GM21360 (cell line): ENCODE data around the gene ETFA.
A peak's percentile ranks its signal among the peaks of the same experiment; 100 is the strongest.

Experiments used
- ATAC-seq: cut with Tn5 transposase; IDR thresholded peaks from one replicate; pipeline ENCODE4 v1.9.1; 2021; ENCODE audit warnings: mild to moderate bottlenecking, moderate library complexity; ENCODE audit not compliant: unreplicated experiment

The ETFA gene

DNA sequence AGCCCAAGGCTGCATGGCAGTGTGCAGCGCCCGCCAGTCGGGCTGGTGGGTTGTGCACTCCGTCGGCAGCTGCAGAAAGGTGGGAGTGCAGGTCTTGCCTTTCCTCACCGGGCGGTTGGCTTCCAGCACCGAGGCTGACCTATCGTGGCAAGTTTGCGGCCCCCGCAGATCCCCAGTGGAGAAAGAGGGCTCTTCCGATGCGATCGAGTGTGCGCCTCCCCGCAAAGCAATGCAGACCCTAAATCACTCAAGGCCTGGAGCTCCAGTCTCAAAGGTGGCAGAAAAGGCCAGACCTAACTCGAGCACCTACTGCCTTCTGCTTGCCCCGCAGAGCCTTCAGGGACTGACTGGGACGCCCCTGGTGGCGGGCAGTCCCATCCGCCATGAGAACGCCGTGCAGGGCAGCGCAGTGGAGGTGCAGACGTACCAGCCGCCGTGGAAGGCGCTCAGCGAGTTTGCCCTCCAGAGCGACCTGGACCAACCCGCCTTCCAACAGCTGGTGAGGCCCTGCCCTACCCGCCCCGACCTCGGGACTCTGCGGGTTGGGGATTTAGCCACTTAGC is 29.6 kb upstream of the ETFA start:
- no peak for ATAC-seq

DNA sequence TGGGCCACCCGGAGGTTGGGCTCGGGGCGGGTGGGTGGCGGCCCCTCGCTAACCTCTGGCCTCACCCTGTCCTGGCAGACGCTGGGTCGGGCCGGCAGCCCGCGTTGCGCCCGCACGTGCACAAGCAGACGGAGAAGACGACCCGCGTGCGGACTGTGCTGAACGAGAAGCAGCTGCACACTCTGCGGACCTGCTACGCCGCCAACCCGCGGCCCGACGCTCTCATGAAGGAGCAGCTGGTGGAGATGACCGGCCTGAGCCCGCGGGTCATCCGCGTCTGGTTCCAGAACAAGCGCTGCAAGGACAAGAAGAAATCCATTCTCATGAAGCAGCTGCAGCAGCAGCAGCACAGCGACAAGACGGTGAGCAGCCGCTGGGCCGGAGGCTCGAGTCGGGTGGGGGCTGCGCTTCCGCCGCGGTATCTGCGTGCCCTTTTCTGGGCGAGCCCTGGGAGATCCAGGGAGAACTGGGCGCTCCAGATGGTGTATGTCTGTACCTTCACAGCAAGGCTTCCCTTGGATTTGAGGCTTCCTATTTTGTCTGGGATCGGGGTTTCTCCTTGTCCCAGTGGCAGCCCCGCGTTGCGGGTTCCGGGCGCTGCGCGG is 29.0 kb upstream of the ETFA start:
- ATAC-seq = no peak

DNA sequence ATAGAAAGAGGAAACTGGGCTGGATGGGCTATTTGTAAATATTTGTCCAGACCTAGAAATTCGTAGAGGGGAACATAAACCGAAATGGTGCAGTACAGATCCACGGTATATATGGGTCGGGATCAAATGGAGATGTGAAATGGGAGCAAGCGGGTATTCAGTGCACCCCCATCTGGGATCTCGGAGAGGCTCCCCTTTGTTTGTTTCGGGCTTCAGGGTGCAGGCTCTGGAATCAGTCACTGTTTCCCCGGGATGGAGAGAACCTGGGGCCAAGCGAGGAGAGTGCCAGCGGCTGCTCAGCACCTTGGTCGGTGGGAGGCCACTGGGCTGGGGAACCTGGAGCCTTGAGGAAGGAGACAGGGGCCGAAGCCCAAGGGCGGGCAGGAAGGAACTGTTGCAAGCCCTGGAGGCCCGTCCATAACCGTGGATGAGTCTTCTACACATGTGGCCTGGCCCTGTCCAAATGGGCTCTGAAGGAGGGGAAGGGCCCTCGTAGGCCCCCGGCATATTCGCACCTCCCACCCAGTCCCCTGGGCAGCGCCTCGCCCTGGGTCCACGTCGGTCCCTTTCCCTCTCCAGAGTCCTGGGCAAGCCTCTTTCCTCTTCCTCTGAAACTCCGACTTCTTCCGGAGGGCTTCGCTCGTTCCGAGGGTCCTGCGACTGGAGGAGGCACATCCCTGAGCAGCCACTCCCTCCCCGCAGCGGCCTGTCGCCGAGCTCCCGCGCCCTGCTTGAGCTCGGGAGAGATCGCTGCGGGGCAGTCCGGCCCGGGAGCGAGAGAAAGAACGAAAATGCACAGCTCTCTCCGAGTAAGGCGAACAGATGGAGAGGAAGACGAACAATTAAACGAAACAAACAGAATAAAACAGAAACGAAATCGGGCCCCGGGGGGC is 28.3 kb upstream of the ETFA start:
- ATAC-seq = no peak

DNA sequence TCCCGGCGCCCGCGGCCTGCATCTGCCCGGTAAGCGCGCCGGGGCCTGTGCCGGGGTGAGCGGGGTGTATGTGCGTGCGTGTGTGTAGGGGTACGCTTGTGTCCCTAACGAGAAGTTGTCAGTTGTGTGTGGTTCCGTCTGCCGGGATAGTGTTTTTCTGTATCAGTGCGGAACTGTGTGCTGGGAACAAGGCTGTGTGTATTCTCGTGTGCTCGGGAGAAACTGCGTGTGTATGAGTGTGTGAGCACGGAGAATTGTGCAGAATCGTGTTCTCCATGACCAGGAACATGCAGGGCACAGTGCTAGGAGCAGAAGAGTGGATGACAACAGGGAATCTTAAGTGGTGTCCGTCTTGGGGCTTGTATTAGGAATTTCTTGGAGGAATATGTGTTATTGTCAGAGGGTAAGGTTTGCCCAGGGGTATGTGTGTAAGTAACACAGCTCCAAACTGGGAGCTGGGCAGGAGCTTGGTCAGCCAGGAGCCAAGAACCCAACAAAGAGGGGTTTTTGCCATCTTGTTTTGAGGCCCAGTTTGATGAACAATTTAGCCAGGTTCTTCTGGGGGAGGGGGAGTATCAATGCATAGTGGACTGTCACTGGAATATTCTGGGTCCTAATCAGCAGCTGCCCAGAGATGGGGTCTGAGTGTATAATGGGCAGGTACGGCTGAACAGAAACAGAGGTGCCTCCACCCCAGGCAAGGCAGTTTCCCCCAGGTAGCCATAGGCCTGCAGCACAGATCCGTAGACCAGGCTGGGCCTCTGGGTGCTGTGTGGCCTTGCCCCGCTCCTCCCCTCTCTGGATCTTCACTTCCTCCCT is 27.4 kb upstream of the ETFA start:
- no peak for ATAC-seq

DNA sequence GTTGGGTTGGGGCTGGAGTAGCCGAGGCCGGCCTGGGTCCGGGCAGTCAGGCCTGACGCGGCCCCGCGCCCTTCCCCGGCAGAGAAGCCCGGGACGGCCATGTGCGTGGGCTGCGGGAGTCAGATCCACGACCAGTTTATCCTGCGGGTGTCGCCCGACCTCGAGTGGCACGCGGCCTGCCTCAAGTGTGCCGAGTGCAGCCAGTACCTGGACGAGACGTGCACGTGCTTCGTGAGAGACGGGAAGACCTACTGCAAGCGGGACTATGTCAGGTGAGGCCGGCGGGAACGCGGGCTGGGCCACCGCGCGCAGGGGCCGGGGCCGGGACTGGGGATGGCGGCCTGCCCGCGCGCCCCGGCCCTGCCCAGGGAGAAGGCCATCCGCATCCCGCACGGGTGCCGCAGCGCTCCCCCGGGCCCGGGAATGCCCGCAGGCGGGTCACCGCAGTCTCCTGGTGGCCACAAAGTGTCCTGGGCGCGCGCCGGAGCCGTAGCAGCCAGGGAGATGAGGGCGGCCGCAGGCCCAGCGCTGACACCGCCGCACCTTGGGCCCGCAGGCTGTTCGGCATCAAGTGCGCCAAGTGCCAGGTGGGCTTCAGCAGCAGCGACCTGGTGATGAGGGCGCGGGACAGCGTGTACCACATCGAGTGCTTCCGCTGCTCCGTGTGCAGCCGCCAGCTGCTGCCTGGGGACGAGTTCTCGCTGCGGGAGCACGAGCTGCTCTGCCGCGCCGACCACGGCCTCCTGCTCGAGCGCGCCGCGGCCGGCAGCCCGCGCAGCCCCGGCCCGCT is 26.6 kb upstream of the ETFA start:
- ATAC-seq = no peak

DNA sequence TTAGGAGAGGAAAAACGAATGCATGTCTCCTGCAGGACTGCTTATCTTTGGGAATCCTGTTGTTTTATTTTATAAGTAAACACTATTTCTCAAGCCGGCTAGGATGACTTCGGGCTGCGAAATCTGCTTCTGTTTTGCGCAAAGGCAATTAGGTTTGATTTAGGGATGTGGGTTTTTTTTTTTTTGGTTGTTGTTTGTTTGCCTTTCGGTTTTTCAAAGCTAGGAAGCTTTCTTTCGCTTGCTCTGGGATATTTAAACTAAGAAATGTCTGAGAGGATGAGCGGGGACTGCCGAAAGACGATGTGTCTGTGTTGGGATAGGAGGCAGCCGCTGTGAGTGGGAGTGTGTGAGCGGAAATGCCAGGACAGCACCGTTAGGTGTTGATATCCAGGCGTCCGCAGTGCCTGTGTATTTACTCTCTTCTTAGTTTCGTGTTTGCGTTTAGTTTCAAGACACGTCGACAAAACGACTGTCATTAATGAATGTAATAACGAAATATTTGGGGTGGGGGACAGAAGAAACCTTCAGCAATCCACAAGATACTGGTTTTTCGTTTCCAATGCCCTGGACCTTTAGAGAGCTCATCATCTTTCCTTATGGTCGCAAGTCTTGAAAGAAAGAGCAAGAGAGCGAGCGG is 25.9 kb upstream of the ETFA start:
- ATAC-seq = no peak

DNA sequence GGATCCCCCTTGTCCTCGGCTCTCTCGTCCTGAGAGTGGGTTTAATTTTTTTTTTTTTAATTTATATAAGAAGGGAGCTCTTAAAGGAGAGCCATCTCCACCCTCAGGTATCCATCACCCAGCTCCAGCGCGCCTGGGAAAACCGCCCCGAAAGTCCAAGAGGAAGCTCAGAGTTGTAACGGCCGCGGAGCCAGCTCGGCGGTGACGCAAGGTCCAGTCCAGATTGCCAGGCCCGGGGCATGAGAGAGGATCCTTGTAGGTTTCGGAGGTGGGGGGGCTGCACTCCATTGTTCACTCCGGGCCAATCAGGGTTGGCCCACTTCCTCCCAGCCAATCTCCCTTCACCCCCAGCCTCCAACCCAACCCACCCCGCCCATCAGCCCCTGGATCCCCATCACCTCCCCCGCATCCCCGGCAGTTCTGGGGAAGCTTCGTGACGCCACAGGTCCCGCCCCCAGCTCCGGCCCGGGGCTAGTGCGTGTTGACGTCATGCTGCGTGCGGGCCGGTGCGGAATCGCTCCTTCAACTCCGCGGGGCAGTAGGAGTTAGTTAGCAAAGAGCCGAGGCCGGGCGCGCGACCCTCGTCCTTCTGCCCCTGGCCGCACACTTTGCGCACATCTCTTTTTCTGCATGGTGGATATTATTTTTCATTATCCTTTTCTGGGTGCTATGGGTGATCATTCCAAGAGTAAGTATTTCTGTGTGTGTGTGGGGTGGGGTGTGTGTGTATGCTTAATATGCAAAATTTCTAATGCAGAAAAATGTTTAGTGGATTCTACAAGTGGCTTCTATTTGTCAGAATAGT is 25.2 kb upstream of the ETFA start, which contains the start of gene ISL2:
Gene ISL2 (plus strand): TSS at position 520 of the 805 bp plus-strand sequence. CDS start 111 bp downstream, at position 631.
- ATAC-seq = peak; percentile 49

DNA sequence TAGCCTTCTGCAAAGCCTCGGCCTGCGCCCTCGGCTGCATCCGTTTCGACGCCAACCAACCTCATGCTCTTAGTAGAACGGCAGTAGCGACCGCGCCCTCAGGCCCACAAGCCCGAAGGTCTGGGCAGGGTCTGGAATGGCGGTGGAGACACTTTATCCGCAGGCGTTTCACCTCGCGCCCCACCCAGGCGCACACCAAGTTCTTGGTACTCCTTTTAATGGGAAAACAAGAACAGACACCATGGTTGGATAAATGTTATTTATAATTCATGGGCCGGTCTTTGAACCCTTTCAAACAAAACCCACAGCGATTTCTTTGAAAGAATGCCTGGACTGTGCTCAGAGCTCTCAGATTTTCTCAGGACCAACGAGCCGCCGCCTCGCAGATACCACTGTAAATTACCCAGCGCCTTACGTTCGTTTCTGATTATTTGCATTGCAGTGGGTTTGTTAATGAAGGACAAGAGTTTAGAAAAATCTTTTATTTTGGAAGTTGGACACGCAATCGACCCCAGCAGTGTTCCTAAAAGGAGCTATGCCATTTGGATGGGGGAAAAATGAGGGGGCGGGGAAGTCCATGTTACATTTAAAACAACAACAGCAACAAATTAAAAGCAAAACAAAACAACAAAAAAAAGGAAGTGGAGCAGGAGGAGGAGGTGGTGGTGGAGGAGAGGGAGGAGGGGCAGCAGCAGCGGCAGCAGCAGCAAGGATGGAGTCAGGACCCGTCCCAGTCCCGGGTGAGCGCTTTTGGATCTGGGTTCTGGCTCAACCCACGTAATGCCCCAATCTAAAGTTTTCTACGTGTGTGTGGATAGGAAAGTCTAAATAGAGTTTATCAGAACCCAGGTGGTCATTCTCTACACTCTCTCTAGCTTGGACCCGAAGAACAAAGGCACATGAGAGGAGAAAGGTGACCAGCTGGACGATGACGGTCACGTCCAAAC is 24.3 kb upstream of the ETFA start:
- no peak for ATAC-seq

DNA sequence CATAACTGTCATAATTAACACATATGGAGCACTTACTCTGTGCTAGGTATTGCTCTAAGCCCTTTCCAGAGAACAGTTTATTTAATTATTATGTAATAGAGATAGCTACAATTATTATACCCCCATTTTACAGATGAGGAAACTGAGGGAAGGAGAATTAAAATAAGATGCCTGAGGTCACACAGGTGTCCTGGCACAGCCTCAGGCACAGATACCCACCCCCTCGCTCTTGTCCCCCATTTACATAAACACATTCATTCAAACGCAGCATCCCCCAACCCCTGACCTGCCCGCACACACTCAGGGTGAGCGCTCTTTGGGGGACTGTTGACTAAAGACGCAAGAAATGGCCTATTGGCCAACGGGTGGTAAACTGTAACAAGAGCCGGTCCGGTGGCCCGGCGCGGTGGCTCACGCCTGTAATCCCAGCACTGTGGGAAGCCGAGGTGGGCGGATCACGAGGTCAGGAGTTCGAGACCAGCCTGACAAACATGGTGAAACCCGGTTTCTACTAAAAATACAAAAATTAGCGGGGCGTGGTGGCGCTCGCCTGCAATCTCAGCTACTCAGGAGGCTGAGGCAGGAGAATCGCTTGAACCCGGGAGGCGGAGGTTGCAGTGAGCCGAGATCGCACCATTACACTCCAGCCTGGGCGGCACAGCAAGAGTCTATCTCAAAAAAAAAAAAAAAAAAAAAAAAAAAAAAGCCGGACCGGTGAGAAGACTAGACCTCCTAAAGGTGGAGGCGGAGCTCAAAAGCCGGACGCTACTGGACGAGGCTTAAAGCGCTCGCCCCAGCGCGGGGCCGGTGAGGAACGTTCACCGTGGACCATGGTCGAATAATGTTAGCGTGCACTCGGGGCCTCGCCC is 23.4 kb upstream of the ETFA start:
- ATAC-seq = no peak

DNA sequence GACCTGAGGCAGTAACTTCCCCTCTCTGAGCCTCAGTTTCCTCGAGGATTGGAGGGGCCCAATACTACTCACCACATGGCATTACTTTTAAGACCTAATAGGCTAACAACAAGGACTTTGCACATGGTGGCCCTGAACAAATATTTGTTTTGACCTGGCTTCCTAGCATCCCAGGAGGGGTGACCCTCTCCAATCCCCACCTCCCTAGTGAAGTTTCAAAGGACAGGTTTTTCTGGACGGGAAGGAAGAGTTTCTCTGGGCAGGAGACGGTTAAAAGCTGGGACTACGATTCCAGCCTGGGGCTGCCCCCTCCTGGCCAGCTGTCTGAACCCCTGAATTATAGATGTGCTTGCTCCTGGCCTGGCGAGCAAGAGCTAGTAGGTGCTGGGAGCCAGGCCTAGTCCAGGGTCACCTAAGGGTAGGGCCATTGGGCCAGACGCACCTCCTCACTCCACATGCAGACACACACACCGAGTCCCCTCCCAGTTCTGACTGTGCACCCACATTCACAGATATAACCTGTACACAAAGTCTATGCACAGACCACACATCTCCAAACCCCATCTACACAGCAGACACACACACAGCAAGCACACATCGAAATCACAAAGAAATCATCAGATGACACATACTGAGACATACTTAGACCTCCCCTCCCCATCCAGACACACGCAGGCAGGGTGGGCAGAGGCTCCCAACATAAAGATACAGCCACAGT is 22.6 kb upstream of the ETFA start:
- no peak for ATAC-seq

DNA sequence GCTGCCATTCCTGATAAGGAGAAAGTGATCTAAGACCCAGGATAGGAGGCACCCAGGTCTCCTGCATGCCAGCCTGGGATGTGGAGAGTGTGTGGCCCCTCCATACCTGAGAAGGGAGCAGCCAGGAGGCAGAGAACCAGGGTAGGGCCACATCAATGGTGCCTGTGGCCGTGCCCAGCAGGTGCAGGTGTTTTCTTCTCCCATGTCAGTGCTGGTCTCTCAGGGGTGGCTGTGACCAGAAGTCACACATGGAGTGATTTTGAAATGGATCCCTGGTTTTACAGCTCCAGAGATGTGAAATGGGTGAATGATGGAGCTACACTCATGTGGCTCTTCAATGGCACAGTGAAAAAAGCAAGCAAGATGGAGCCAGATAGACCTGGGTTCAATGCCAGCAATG is 22.0 kb upstream of the ETFA start:
- ATAC-seq = no peak

DNA sequence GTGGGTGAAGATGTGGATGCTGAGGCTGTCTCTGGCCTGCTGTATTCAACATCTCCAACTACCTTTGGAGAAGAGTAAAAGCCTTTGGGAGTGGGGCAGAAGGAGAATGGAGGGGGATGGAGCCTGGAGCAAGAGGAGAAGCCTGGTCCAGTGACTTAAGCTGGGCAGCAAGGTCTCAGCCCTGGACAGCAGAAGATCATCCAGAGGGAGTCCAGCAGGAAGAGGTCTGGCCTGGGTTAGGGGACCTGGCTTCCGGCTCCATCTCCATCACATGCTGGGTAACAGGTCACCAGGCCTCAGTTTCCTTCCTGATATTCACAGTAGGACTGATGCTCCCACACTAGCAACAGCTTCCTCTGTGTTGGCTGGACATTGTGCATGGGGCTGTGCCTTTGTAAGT is 21.5 kb upstream of the ETFA start:
- ATAC-seq = no peak

DNA sequence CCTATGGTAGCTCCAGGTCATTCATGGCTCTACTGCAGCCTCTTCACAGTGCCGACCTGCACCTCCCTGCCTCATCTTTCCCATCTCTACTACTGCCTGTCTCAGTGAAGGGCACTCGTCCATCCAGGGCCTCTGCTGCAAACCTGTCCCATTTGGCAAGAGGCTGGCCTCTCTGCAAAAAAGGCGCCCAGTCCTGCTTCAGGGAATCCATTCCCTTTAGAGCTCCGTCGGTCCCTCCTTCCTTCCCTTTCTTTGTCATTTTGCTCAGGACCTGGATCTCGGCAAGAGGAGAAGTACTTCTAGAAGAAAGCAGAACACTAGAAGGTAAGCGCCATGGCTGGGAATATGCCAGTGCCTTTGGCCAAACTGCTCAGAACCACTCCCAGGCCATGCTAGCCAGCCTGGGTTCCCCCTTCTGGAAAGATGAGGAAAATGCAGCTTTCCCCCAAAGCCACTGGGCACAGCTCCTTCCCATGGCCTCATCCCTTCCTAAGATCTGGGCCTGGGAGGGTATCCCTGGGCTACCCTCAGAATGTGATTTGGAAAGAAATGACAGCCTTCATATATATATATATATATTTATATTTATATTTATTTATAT is 18.9 kb upstream of the ETFA start:
- ATAC-seq = no peak

DNA sequence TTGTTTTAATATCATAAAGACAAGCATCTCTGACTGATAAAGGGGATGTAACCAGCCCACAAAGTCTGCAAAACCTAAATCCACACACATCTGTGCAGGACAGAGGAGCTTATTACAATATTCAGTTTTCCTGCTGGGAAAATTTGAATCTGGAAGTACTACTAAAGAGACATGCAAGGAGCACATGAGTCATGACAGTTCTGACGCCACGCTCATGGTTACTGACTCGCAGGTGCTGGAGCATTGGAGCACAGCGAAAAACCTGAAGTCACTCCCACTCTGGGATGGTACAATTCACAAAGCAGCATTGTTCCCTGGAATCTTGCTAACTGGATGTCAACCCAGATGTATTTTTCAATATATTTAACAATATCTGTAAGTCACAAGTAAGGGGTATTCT is 17.7 kb upstream of the ETFA start:
- no peak for ATAC-seq

DNA sequence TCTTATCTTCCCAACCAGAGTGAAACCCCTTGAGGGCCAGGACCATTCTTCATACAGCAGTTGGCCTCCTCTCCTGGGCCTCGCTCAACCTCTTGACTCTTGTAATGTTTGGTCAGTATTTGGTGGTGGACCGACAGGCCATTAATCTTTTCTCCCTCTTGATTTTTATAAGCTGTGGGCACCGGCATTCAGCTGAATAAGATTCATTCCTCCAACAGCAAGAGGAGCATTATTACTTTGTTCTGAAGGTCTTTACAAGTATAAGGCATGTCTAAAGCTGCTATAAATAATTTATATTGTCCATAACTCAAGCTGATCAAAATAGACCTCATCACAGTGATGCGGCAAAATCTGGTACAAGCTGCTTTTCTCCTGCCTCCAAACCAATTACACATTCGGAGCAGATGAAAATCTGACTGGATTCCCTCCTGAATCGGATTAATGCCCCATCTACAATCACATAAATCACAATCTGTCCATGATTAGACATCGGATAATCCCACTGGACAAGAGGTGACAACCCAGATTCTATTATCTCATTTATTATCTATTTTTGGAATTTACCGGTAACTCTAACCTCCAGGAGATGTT is 16.9 kb upstream of the ETFA start:
- no peak for ATAC-seq
